ENCODE results near the gene EFHC1. TPM values are rescaled to one million over a fixed set of nuclear protein-coding genes. Genes with fewer than 3 reads are reported as not detected.
"Not testable (repeated sequence)": the region's sequence is repeated elsewhere in the genome, so short reads cannot be mapped to it uniquely, and the experiment has no call there.

The EFHC1 gene
- total RNA-seq, 1 donor from 2014 or later: 44.1 TPM

- DNase-seq (ENCODE audit: low spot score): no peak
Measured at GRCh38 chr6:52435345-52435744, 15.2 kb downstream of the EFHC1 start.

- no peak for DNase-seq (ENCODE audit: low spot score)
Measured at GRCh38 chr6:52438926-52439325, 18.8 kb downstream of the EFHC1 start.

- DNase-seq (ENCODE audit: low spot score): no peak
Measured at GRCh38 chr6:52454556-52454955, 34.4 kb downstream of the EFHC1 start.

GRCh38 chr6:52457096-52457495 lies 37.0 kb downstream of the EFHC1 start:
- no peak for DNase-seq (ENCODE audit: low spot score)

GRCh38 chr6:52461194-52461593 lies 41.1 kb downstream of the EFHC1 start:
- DNase-seq (ENCODE audit: low spot score): not testable (repeated sequence)

GRCh38 chr6:52474173-52474572 lies 54.0 kb downstream of the EFHC1 start:
- no peak for DNase-seq (ENCODE audit: low spot score)

- DNase-seq (ENCODE audit: low spot score): peak; percentile 86
Measured at GRCh38 chr6:52475307-52475706, 55.2 kb downstream of the EFHC1 start.

GRCh38 chr6:52482903-52483670 lies 62.9 kb downstream of the EFHC1 start:
- no peak for DNase-seq (ENCODE audit: low spot score)

GRCh38 chr6:52483671-52484003 lies 63.5 kb downstream of the EFHC1 start:
- DNase-seq (ENCODE audit: low spot score): no peak

- no peak for DNase-seq (ENCODE audit: low spot score)
Measured at GRCh38 chr6:52489881-52490280, 69.7 kb downstream of the EFHC1 start.

- DNase-seq (ENCODE audit: low spot score): no peak
Measured at GRCh38 chr6:52491203-52492069, 71.3 kb downstream of the EFHC1 start.

GRCh38 chr6:52493669-52494068 lies 73.5 kb downstream of the EFHC1 start:
- no peak for DNase-seq (ENCODE audit: low spot score)

GRCh38 chr6:52494298-52495072 lies 74.3 kb downstream of the EFHC1 start:
- DNase-seq (ENCODE audit: low spot score): no peak

- DNase-seq (ENCODE audit: low spot score): no peak
Measured at GRCh38 chr6:52495922-52496321, 75.8 kb downstream of the EFHC1 start.

GRCh38 chr6:52496631-52497030 lies 76.5 kb downstream of the EFHC1 start:
- DNase-seq (ENCODE audit: low spot score): no peak

GRCh38 chr6:52497652-52498408 lies 77.7 kb downstream of the EFHC1 start:
- no peak for DNase-seq (ENCODE audit: low spot score)

GRCh38 chr6:52498538-52499017 lies 78.4 kb downstream of the EFHC1 start:
- DNase-seq (ENCODE audit: low spot score): no peak

- no peak for DNase-seq (ENCODE audit: low spot score)
Measured at GRCh38 chr6:52499026-52499425, 78.9 kb downstream of the EFHC1 start.

- no peak for DNase-seq (ENCODE audit: low spot score)
Measured at GRCh38 chr6:52499681-52500236, 79.6 kb downstream of the EFHC1 start.

- no peak for DNase-seq (ENCODE audit: low spot score)
Measured at GRCh38 chr6:52500238-52501129, 80.3 kb downstream of the EFHC1 start.
